Hippocampal formation (tissue), 2 donors: ENCODE data around the gene PVR.
"Not testable (repeated sequence)": the region's sequence is repeated elsewhere in the genome, so short reads cannot be mapped to it uniquely, and the experiment has no call there.

Experiments
- DNase-seq, 2 donors: peaks; one replicate each; lab custom pipeline; 2025; lab: John Stamatoyannopoulos, UW

PVR gene

DNA sequence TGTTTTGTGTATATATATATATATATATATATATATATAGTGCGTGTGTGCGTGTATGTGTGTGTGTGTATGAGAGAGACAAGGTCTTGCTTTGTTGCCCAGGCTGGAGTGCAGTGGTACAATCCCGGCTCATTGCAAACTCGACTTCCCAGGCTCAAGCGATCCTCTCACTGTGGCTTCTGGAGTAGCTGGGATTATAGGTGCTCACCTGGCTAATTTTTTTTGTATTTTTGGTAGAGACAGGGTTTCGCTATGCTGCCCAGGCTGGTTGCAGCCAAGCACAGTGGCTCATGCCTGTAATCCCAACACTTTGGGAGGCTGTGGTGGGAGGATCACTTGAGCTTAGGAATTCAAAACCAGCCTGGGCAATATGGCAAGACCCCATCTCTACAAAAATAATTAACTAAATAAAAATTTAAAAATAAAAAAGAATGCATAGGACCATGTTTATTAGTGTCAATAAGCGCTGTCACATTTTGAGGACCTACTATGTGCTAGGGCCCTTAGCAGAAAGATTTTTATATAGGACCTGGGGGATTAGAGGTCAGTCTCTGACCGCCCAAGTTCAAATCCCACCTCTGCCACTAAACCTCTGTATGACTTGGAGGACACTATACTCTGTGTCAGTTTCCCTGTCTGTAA is 1.8 kb downstream of the PVR start:
- no peak for DNase-seq

DNA sequence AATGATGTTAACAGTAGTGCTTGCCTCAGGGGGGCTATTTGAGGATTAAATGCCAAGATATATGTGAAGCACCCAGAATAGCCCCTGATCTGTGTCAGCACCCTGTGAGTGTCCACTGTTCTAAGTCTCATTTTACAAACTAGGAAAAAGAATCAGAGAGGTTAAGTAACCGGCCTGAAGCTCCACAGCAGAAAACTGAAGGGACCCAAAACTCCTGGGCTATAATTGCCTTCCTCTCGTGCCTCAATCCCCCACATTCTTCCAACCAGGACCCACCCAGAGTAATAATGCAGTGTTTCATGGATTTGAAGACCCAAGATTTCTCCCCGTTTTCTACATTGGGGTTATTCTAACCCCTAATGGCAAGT is 2.3 kb downstream of the PVR start:
- no peak for DNase-seq

DNA sequence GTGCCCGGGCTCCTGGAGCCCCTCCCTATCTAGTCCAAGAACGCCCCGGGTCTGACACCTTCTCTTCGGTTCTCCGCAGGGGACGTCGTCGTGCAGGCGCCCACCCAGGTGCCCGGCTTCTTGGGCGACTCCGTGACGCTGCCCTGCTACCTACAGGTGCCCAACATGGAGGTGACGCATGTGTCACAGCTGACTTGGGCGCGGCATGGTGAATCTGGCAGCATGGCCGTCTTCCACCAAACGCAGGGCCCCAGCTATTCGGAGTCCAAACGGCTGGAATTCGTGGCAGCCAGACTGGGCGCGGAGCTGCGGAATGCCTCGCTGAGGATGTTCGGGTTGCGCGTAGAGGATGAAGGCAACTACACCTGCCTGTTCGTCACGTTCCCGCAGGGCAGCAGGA is 3.4 kb downstream of the PVR start:
- no peak for DNase-seq

DNA sequence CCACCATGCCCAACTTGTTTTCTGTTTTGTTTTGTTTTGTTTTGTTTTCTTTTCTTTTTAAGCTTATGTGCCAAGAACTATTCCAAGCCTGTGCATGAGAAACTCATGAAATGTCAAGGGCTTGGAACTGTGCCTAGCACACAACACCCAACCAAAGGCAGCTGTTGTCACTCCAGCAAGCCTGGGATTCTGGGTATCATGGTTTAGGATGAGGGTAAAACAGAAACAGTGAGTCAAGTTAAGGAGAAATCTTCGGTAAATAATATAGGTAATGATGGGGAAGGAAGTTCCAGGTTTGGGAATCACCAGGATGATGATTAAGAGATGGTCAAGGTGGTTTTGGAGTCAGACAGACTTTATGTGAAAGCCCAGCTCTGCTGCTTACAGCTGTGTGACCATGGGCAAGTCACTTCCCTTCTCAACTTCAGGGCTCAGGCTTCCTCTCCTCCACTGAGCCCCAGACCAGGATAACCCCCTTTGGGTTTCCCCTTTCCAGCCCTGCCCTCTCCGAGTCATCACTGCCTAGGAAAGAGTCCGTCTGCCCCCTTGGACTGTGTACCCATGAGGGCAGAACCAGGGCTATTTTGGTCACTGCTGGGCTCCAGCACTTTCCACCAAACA is 5.0 kb downstream of the PVR start:
- no peak for DNase-seq

DNA sequence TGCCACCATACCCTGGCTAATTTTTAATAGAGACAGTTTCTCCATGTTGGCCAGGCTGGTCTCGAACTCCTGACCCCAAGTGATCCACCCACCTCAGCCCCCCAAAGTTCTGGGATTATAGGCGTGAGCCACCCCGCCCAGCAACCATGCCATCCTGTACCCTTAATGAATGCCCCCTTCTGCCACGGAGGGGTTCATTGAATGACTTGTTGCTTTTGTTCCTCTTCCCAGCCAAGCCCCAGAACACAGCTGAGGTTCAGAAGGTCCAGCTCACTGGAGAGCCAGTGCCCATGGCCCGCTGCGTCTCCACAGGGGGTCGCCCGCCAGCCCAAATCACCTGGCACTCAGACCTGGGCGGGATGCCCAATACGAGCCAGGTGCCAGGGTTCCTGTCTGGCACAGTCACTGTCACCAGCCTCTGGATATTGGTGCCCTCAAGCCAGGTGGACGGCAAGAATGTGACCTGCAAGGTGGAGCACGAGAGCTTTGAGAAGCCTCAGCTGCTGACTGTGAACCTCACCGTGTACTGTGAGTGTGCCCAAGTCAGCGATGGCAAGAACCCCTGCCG is 6.0 kb downstream of the PVR start:
- DNase-seq: no peak

DNA sequence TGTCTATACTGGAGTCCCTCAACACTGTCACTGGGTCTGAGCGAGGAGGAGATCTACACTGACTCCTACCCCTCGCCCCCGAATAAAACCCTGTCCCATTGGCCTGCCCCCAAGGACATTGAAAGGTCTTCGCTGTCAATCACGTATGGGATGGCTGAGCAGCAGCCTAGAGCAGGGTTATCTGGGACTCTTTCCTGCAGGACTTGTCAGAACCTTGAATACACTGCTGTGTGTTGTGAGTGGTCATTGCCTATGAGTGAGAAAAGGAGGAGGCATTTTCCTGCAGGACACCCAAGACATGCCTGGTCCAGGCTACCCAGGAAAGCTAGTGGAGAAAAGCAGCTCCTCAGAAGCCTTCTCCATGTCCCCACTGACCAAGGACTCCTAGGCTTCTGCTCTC is 9.6 kb downstream of the PVR start:
- DNase-seq: no peak

DNA sequence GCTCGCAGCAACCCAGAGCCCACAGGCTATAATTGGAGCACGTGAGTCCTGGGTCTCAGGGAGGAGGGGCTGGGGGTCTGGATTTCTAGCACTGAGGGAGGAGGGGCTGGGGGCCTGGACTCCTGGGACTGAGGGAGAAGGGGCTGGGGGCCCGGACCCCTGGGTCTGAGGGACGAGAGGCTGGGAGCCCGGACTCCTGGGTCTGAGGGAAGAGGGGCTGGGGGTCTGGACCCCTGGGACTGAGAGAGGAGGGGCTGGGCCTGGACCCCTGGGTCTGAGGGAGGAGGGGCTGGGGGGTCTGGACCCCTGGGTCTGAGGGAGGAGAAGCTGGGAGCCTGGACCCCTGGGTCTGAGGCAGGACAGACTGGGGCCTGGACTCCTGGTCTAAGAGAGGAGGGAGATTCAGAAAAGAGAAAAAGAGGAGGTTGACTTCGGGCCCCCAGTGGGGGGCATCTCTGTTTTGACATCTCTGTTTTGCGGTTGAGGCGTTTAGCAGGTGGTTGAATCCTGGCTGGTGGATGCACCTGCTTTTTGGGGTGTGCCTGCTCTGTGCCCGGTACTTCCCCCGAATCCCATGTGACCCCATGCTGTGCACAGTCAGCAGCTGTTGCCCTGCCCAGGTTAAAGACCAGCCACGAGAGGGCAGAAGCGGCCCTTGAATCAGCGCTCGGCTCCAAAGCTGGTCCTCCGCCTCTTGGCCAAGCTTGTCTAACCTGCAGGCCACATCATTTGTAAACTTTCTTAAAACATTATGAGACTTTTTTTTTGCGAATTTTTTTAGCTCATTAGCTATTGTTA is 10.5 kb downstream of the PVR start:
- peak in 1 of 2 donors; percentile 17 for DNase-seq

DNA sequence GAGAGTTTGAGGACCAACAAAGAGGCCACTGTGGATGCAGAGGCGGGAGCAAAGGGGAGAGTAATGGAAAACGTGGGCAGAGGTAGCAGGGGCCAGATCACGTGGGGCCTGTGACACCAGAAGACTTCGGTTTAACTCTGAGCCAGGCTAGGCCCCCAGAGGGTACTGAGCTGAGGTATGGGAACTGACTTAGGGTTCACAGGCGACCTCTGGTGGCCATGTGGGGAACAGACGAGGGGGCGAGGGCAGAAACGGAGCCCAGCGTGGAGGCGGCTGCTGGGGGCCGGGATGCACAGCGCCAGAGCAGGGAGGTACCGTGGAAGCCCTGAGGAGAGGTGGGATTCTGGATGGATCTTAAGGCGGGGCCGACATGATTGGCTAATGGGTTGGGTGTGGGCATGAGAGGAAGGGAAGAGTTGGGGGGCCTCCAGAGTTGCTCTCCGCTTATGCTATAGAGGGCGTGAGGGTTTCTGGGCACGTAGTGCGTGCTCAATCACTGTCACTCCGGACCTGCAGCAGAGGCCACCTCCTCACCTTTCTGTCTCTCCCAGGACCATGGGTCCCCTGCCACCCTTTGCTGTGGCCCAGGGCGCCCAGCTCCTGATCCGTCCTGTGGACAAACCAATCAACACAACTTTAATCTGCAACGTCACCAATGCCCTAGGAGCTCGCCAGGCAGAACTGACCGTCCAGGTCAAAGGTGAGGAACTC is 13.7 kb downstream of the PVR start:
- DNase-seq: no peak

DNA sequence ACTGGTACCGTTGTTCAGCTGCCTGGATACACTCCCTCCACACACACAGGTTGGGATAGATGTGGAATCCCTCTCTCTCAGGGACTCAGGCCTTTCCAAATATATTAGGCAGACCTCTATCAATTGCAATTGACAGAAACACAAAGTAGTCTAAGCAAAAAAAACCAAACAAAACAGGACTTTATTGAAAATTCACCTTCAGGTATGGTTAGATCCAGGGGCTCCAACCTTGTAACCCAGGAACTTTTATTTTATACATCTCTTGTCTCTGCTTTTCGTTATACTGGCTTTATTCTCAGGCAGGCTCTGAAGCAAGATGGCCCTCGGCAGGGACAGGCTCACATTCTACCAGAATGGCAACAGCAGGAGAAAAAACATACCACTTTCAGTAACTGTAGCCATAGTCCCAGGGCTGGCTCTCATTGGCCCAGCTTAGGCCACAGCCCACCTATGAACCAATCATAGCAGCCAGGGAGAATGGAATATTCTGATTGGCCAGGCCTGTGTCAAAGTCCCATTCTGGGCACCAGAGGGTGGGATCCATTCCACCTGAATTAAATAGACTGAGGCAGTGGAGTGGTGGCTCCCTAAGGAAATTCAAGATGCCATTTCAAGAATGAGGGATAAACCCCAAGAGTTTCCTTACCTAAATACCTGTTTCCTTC is 14.5 kb downstream of the PVR start:
- DNase-seq: no peak

DNA sequence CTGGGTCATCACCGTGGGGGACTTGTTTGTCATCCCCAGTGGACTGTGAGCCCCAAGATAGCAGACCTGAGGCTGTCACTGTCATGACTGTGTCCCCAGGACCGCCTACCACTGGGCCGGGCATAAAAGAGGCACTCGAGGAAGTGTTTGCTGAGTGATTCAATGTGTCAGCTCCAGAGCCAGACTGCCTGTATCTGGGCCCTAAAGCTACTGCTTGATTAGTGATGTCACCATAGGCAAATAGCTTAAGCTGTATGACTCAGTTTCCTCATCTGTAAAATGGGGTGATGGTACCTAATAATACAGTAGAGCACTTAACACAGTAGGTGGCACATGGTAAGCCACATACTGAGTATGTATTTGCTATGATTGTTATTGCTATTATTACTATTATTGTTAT is 16.4 kb downstream of the PVR start:
- DNase-seq: no peak

DNA sequence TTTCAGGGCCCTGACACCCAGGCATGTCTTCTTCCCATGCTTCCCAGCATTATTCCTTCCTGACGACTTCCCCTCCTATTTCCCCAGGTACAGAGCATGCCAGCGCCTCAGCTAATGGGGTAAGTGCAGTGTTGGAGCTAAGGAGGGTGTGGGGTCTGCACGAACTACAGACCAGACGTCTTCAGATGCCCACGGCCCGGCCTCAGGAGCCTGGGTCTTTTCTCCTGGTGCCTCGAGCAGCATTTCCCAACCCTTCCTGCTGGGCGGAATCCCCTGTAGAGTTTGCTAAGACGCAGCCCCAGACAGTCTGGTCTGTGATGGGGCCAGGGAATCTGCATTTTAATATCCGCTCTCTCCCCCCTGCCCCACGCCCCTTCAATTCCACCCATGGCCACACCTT is 17.5 kb downstream of the PVR start:
- no peak for DNase-seq

DNA sequence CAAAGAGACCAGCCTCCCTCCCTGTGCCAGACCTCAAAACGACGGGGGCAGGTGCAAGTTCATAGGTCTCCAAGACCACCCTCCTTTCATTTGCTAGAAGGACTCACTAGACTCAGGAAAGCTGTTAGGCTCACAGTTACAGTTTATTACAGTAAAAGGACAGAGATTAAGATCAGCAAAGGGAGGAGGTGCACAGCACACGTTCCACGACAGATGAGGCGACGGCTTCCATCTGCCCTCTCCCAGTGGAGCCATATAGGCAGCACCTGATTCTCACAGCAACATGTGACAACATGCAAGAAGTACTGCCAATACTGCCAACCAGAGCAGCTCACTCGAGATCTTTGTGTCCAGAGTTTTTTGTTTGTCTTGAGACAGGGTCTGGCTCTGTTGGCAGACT is 18.2 kb downstream of the PVR start:
- no peak for DNase-seq

DNA sequence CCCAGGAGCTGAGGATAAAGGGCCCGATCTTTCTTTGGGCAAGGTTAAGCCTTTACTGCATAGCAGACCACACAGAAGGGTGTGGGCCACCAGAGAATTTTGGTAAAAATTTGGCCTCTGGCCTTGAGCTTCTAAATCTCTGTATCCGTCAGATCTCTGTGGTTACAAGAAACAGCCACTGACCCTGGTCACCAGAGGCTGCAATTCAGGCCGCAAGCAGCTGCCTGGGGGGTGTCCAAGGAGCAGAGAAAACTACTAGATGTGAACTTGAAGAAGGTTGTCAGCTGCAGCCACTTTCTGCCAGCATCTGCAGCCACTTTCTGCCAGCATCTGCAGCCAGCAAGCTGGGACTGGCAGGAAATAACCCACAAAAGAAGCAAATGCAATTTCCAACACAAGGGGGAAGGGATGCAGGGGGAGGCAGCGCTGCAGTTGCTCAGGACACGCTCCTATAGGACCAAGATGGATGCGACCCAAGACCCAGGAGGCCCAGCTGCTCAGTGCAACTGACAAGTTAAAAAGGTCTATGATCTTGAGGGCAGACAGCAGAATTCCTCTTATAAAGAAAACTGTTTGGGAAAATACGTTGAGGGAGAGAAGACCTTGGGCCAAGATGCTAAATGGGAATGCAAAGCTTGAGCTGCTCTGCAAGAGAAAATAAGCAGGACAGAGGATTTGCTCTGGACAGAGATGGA is 19.1 kb downstream of the PVR start:
- DNase-seq: no peak

DNA sequence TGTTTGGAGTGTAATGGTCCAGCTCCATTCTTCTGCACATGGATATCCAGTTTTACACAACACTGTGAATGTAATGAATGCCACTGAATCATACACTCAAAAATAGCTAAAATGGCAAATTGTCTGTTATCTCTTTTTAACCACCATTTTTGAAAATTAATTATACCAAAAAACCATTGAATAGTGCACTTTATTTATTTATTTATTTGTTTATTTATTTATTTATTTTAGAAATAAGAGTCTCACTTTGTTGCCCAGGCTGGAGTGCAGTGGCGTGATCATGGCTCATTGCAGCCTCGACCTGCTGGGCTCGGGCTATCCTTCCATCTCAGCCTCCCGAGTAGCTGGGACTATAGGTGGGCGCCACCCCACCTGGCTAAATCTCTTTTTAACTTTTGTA is 20.3 kb downstream of the PVR start:
- no peak for DNase-seq

DNA sequence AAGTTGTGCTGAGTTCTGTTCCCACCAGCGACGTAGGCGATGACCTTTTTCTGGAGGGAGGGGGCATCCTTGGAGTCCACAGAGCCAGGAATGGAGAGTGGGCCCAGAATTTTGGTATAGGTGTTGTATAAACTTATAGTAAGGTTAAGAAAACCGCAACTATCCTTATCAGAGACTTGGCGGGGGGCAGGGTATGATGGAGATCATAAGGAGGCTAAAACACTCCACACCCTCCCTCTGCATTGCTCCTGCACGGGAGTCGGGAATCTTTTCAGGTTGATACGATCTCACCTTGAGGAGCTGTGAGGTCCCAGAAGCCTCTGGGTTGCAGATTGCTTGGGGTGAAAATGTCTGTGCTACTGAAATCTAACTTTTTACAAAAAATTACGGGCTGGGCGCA is 21.3 kb downstream of the PVR start:
- no peak for DNase-seq

DNA sequence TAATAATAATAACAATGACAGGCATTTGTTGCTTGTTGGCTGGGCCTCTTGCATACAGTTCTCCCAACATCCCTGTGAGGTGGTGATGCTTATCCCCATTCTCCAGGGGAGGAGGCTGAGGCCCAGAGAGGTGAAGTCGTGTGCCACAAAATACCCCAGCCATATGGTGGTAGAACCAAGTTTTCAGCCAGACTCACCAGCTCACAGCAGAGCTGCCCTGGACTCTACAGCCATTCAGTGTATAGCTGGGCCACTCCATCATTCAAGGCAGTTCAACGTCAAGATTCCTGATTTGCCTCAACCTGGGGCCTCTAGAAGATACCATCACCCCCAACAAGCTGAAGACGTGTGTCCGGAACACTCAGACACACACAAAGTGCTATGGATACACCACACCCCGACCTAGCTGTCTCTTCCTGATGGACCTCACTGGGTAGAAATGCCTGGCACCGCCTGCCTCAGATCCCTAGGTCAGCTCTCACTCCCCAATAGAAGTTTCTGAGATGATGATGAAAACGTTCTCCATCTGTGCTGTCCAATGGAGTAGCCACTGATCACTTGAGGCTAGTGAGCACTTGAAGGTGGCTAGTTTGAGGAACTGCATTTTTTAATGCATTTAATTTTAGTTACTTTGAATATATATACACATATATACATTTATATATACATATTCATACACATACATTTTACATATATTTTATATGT is 23.3 kb downstream of the PVR start:
- DNase-seq: no peak

DNA sequence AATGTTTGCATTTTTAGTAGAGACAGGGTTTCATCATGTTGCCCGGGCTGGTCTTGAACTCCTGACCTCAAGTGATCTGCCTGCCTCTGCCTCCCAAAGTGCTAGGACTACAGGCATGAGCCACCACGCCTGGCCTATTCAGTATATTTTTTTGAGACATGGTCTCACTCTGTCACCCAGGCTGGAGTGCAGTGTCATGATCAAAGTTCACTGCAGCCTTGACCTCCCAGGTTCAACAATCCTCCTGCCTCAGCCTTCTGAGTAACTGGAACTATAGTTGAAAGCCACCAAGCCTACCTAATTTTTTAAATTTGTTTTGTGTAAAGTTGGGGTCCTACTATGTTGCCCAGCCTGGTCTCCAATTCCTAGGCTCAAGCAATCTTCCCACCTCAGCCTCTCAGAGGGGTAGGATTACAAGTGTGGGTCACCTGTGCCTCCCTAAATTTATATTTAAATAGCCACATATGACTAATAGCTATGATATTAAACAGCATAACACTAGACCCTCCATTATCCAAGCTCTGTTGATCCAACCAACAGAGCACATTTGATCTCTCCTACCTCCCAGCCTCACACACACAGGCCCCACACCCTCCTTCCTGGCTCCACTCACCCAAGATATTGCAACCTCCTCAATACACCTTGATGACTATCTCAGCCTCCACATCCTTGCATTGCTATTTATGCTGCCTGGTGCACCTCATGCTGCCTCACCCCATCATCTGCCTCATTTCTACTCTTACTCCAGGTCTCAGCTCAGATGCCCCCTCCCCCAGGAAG is 25.5 kb downstream of the PVR start:
- DNase-seq: no peak

DNA sequence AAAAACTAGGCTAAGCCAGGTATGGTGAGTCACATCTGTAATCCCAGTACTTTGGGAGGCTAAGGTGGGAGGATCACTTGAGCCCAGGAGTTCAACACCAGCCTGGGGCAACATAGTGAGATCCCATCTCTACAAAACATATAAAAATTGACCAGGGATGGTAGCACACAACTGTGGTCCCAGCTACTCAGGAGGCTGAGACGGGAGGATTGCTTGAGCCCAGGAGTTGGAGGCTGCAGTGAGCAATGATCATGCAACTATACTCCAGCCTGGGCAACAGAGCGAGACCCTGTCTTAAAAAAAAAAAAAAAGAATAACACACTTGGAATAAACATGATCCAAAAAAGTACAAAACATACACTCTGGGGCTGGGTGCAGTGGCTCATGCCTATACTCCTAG is 26.3 kb downstream of the PVR start:
- DNase-seq: not testable (repeated sequence)

DNA sequence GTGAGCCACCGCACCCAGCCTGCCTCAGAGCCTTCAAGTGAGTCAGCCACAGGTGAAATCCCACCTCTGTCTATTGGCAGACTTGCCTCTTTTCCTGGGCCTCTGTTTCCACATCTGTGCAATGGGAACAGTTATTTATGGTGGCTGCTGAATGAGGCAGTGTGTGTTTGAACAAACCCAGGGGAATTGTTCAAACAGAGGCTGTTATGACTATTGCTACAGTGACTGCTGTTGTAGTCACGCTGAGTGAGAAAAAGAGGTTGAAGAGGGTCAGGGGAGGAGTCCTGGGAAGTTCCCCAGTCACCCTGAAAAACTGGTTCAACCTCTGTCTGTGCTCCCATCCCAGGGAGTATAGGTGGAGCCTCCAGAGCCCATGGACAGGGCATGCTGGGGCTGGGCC is 27.7 kb downstream of the PVR start, which contains the start of gene CEACAM19:
Gene CEACAM19, plus strand, starts transcription at position 83 of the 400 bp plus-strand sequence. CDS start 450 bp downstream, outside the sequence.
- no peak for DNase-seq

DNA sequence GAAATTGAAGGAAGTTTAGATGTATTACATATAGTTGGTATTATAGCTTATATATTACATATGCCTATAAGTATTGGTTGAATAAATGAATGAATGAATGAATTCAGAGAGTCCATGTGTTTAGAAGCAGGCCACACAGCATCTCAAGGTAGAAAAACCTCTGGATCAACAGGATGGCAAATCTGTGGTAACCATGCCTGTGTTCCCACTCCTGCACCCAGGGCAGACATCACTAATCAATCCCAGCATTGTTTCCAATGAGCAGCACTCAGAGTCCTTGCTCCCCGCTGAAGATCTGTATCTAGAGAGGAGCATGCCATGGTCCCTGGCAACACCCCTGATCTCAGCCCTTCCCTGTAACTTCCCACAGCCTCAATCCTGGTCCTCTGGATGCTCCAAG is 28.5 kb downstream of the PVR start:
- no peak for DNase-seq
